NOMO-1 treated with dmso at 0.1 percent for 144 hours (cell line): Measurements from ENCODE around the gene IFNA7.
"Not testable (repeated sequence)": the region's sequence is repeated elsewhere in the genome, so short reads cannot be mapped to it uniquely, and the experiment has no call there.

ENCODE experiments used
- DNase-seq: peaks from one replicate; lab custom pipeline; 2025; ENCODE audit not compliant: unreplicated experiment; lab: John Stamatoyannopoulos, UW

IFNA7 gene

DNA sequence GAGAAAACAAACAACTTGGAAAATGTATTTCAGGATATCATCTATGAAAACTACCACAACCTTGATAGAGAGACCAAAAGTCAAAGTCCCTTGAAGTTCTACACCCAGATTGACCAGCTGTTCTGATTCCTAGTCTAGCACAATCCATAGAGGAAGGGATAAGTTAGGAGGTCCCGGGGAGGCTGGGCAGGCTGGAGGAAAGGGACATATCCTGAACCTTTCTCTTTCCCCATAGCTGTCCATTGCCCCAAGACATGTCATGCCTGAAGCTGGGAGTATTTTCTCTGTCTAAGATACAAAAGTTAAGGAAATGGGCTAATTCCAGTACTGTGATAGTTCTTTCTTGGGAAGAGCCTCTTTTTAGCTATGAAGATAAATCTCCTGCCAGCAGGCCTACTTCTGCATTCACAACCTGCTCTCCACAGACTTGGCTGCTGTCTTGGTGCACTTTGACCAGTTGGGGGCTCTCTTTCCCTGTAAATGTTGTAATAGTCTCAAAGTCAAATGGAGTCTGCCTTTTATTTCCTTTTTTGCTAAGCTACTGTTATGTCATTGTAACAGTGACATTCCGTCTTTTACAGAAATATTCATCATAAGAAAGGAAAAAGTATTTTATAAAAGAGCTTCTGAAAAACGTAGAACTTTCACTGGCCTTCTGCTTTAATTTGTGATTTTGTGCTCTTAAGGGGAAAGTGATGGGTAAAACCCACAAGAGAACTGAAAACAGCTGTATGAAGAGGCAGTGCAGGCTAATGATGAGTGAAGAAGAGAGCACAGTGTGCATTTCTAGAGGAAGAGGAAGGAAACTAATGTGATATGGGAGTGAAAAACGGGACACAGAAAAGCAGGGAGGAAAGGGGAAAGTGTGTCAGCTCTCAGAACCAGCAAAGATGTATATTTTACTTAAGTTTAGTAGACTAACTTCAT, 18.9 kb downstream of the IFNA7 start:
- not testable (repeated sequence) for DNase-seq

DNA sequence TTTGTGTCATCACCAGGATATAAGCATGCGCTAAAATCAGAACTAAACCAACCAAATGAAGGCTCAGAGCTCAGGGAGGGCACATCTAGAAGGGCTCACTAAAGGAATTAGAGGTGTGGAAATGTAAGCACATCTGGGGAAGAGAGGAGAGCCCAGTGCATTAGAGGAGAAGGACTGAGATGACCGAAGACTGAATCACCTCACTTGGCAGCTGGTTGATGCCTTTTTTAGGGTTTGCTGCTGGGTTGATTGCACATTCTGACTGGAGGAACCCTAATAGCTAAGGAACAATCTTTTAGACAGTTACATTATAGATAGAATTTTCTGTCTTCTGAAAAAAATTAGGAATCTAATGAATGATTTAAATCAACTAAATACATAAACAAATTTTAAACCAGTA, 27.3 kb downstream of the IFNA7 start:
- no peak for DNase-seq

DNA sequence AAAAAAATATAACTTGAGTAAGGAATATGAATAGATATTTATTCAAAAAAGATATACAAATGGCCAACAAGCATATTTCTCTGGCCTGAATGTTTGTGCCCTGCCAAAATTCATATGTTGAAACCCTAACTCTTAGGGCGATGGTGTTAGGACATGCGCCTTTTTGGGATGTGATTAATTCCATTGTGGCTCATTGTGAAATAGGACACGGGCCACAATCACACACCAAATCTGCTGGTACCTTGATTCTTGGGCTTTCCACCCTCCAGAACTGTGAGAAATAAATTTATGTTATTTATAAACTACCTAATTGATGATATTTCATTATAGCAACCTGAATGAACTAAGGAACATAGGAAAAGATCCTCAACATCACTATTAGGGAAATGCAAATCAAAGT, 29.8 kb downstream of the IFNA7 start:
- DNase-seq: no peak

DNA sequence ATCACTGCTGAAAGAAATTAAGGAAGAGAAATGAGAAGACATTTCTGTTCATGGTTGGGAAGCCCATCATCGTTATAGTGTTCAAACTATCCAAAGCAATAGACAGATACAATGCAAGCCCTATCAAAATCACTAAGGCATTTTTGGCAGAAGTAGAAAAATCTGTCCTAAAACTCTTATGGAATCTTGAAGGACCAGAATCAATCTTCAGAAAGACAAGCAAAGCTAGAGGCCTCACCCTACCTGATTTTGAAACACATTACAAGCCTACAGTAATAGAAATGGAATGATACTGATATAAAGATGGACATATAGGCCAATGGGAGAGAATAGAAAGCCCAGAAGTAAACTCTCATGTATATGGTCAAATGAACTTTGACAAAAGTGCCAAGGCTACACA, 30.7 kb downstream of the IFNA7 start:
- DNase-seq: no peak

DNA sequence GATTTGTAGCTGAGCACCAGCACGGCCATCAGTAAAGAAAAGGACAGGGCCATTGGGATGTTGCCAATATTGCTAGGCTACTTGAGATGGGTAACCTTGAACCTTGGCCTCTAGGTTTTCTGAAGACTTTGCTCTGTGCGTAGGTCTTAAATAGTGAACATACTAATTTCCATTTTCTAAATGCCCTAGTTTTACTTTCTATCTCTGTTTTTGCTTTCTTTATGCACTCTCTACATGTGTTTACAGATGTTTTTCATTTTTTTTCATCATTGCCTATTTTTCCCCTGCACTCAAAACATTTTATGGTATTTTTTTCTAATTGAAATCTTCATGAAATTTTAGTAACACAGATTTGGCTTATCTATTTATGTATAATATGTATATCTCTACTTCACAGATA, 35.4 kb downstream of the IFNA7 start, which contains the start of gene IFNA21:
IFNA21 (minus strand) TSS at position 101 of the 400 bp plus-strand sequence; CDS start at position 53, 48 bp downstream.
- not testable (repeated sequence) for DNase-seq

DNA sequence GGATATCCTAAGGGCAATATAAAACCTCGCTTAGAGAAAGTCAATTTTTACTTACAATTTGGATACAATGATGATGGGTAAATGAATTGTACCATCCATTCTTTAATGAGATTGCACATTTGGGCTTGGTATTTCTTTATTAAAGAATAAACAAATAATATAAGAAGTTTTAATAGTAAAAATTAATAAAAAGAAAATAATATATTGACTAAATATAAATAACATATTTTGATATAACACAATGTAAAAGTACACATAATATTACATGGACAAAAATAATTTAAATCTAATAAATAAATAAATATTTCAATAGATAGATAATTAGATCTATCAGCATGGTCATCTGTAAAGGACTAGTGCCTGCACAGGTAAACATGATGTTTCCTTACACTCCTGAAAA, 36.5 kb downstream of the IFNA7 start:
- DNase-seq: no peak

DNA sequence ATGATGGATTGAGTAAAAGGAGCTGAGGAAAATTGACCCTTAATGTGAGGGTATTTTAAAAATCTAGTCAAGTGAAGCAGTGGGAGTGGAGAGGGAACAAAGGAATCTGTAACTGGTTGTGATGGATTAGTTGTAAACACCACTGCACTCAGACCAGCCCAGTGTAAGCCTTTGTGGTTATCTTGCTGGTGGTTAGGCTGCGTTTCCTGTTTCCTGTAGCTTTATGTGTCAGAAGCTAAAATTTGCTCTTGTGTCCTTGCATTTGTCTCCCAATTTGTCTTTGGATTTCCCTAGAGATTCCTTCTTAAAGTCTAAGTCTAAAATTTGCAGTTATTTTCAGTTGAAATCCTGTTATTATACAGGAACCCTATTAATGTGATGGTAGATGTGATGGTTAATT, 41.8 kb downstream of the IFNA7 start:
- DNase-seq: no peak

DNA sequence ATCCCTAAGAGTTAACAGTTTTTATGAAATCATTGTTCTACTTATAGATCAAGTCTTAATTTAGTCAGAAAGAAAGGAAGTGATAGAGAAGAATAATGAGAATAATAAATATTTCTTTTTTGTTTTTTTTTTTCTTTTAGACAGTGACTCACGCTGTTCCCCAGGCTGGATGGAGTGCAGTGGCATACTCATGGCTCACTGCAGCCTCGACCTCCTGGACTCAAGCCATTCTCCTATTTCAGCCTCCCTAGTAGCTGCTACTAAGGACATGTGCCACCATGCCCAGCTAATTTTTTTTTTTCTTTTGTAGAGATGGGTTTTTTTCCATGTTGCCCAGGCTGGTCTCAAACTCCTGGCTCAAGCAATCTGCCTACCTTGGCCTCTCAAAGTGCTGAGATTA, 46.5 kb downstream of the IFNA7 start:
- DNase-seq: no peak

DNA sequence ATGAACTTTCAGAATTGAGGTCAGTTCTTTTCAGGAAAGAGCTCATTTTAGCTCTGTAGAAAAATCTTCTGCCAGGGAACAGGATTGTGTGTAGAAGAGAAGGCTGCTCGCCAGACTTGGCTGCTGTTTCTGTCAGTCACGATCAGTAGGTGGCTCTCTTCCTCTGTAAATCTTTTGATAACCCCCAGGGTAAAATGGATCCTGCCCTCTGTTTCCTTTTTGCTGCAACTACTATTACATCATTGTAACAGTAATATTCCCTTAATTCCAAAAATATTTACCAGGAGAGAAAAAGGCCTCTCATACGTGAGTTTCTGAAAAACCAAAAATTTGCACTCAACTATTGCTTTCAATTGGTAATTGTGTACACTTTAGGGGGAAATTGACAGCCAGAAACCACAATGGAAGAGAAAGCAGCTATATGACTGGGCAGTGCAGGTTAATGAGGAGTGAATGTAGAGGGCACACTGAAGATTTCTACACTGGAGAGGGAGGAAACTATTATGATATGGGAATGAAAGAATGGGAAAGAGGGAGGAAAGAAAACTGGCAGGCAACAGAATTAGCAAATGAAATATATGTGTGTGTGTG, 47.9 kb downstream of the IFNA7 start:
- DNase-seq: no peak

DNA sequence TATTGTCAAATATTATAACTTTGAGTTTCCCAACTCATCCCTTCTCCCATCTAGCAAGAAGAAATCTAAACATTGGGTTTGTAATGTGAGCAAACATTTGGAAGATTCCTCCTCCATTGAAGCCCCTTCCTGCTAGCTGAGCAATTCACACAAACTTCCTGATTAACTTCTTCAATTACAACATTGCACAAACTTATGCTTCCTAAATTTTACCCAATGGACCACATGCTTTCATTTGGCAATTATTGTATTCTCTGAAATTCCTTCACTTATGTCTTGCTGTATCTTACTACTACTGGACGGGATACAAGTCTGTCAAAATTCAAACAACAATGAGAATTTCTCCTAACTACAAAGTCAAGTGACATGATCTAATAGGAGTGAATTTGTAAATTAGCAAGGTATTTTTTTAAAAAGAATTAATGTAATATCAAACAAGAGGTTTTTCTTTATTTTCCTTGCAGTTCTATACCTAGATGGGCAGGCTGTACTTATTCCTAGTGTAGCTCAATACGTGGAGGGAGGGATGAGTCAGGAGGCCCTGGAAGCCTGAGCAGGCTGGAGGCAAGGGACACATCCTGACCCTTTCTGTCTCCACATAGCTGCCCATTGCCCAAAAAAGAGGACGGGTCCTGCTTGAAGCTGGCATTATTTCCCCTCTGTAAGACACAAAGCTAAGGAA, 48.5 kb downstream of the IFNA7 start:
- no peak for DNase-seq
